HepG2 (cell line): ENCODE results near the gene GNAI2. TPM values are rescaled to one million over a fixed set of nuclear protein-coding genes. Genes with fewer than 3 reads are reported as not detected.

ENCODE experiments used
- SNAI1 ChIP-seq: sonication (generic); formaldehyde crosslinking; IDR thresholded peaks from 2 replicates; pipeline ENCODE4 v1.5.0; 2020; ENCODE audit warnings: mild to moderate bottlenecking, missing genetic modification reagents, borderline replicate concordance
- XRCC5 ChIP-seq: fragments of 200-400 bp; formaldehyde crosslinking; optimal IDR thresholded peaks from 2 replicates; pipeline ENCODE3; 2017; ENCODE audit warnings: mild to moderate bottlenecking, low read length
- ZBTB38 ChIP-seq: sonication (generic); formaldehyde crosslinking; IDR thresholded peaks from 2 replicates; pipeline ENCODE4 v1.5.1; 2020; ENCODE audit warnings: mild to moderate bottlenecking, missing genetic modification reagents
- ZNF331 ChIP-seq: sonication (generic); formaldehyde crosslinking; IDR thresholded peaks from 2 replicates; pipeline ENCODE4 v1.4.0; 2020; ENCODE audit warnings: missing genetic modification reagents
- ZNF7 ChIP-seq: IDR thresholded peaks from 2 replicates; pipeline ENCODE4 v1.6.1; 2016; ENCODE audit warnings: missing biosample characterization, missing genetic modification reagents
- polyA plus RNA-seq, 8 experiments: library from polyadenylated mRNA; depleted of rRNA in 3 of 8; stranded (reverse) in 7 of 8; unstranded in 1 of 8; fragments of >200 nt; fragmentation: Illumina TruSeq in 4 of 8; extraction: Trizol in 4 of 8; gene quantifications; 2 replicates each; pipeline versions ENCODE4 v1.2.1 to v1.2.3, GENCODE V29; 2011 to 2016; ENCODE audit warnings: low read depth in 4 of 8, missing spikeins in 1 of 8, mixed read lengths in 1 of 8; ENCODE audit not compliant: insufficient read depth in 1 of 8
- total RNA-seq, 5 experiments: library from RNA; depleted of rRNA; stranded (reverse); fragments of >200 nt; fragmentation: Illumina TruSeq; extraction: Trizol; gene quantifications; 2 replicates each; pipeline ENCODE4 v1.2.3, GENCODE V29; 2016; ENCODE audit warnings: low read depth in 1 of 5
- TF ChIP-seq, protein P1 (sequence below): sonication (generic); formaldehyde crosslinking; IDR thresholded peaks from 2 replicates; pipeline ENCODE4 v1.4.0; 2020; ENCODE audit warnings: missing genetic modification reagents, borderline replicate concordance
- TF ChIP-seq, protein P2 (sequence below): sonication (generic); formaldehyde crosslinking; IDR thresholded peaks from 2 replicates; pipeline ENCODE4 v1.4.0; 2020; ENCODE audit warnings: low read depth, missing genetic modification reagents
- TF ChIP-seq, protein P3 (sequence below): sonication (generic); formaldehyde crosslinking; IDR thresholded peaks from 2 replicates; pipeline ENCODE4 v1.4.0; 2020; ENCODE audit warnings: missing genetic modification reagents, borderline replicate concordance
- TF ChIP-seq, protein P4 (sequence below): sonication (generic); formaldehyde crosslinking; IDR thresholded peaks from 2 replicates; pipeline ENCODE4 v1.9.0; 2021; ENCODE audit warnings: missing genetic modification reagents, borderline replicate concordance

Gene GNAI2
- total and polyA plus RNA-seq, 2 of the 13 experiments (the other 11 are each of a cell fraction or from before 2014, with no cell fraction given), result 51.1 to 66.2 TPM

DNA sequence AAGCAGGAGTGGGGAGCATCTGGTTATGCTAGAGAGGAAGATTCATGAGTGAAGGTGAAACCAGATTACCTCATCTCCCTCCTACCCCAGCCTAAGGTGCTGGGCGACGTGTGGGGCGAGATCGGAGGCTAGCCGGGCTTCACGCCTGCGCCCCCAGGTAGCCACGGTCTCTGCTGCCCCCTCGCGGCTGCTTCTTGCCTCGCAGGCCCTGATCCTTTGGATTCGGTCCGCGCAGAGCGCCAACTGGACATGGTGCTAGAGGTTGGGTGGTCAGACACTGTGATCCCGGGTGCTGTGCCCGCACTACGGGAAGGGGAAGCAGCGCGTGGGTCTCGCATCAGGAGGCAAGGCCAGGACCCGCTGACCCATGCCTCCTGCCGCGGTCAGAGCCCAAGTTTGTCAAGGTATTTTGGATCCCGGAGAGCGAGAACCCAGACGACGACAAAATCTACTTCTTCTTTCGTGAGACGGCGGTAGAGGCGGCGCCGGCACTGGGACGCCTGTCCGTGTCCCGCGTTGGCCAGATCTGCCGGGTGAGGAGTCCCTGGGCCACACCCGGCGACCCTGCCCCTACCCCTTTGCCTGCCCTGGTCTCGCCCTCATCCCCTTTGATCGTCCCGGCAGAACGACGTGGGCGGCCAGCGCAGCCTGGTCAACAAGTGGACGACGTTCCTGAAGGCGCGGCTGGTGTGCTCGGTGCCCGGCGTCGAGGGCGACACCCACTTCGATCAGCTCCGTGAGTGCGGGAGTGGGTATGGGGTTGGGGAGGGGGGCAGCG is 37.1 kb downstream of the GNAI2 start (continued):
- TF ChIP-seq, protein P1, sequence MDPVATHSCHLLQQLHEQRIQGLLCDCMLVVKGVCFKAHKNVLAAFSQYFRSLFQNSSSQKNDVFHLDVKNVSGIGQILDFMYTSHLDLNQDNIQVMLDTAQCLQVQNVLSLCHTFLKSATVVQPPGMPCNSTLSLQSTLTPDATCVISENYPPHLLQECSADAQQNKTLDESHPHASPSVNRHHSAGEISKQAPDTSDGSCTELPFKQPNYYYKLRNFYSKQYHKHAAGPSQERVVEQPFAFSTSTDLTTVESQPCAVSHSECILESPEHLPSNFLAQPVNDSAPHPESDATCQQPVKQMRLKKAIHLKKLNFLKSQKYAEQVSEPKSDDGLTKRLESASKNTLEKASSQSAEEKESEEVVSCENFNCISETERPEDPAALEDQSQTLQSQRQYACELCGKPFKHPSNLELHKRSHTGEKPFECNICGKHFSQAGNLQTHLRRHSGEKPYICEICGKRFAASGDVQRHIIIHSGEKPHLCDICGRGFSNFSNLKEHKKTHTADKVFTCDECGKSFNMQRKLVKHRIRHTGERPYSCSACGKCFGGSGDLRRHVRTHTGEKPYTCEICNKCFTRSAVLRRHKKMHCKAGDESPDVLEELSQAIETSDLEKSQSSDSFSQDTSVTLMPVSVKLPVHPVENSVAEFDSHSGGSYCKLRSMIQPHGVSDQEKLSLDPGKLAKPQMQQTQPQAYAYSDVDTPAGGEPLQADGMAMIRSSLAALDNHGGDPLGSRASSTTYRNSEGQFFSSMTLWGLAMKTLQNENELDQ, result no peak
- TF ChIP-seq, protein P2, sequence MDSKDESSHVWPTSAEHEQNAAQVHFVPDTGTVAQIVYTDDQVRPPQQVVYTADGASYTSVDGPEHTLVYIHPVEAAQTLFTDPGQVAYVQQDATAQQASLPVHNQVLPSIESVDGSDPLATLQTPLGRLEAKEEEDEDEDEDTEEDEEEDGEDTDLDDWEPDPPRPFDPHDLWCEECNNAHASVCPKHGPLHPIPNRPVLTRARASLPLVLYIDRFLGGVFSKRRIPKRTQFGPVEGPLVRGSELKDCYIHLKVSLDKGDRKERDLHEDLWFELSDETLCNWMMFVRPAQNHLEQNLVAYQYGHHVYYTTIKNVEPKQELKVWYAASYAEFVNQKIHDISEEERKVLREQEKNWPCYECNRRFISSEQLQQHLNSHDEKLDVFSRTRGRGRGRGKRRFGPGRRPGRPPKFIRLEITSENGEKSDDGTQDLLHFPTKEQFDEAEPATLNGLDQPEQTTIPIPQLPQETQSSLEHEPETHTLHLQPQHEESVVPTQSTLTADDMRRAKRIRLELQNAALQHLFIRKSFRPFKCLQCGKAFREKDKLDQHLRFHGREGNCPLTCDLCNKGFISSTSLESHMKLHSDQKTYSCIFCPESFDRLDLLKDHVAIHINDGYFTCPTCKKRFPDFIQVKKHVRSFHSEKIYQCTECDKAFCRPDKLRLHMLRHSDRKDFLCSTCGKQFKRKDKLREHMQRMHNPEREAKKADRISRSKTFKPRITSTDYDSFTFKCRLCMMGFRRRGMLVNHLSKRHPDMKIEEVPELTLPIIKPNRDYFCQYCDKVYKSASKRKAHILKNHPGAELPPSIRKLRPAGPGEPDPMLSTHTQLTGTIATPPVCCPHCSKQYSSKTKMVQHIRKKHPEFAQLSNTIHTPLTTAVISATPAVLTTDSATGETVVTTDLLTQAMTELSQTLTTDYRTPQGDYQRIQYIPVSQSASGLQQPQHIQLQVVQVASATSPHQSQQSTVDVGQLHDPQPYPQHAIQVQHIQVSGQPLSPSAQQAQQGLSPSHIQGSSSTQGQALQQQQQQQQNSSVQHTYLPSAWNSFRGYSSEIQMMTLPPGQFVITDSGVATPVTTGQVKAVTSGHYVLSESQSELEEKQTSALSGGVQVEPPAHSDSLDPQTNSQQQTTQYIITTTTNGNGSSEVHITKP, result peak; percentile 52; the same call in 1 of the 2 replicates
- no peak for TF ChIP-seq ZNF7 (CRISPR knock-in tag)
- TF ChIP-seq ZNF331 (CRISPR knock-in tag), result peak; percentile 83
- TF ChIP-seq, protein P3, sequence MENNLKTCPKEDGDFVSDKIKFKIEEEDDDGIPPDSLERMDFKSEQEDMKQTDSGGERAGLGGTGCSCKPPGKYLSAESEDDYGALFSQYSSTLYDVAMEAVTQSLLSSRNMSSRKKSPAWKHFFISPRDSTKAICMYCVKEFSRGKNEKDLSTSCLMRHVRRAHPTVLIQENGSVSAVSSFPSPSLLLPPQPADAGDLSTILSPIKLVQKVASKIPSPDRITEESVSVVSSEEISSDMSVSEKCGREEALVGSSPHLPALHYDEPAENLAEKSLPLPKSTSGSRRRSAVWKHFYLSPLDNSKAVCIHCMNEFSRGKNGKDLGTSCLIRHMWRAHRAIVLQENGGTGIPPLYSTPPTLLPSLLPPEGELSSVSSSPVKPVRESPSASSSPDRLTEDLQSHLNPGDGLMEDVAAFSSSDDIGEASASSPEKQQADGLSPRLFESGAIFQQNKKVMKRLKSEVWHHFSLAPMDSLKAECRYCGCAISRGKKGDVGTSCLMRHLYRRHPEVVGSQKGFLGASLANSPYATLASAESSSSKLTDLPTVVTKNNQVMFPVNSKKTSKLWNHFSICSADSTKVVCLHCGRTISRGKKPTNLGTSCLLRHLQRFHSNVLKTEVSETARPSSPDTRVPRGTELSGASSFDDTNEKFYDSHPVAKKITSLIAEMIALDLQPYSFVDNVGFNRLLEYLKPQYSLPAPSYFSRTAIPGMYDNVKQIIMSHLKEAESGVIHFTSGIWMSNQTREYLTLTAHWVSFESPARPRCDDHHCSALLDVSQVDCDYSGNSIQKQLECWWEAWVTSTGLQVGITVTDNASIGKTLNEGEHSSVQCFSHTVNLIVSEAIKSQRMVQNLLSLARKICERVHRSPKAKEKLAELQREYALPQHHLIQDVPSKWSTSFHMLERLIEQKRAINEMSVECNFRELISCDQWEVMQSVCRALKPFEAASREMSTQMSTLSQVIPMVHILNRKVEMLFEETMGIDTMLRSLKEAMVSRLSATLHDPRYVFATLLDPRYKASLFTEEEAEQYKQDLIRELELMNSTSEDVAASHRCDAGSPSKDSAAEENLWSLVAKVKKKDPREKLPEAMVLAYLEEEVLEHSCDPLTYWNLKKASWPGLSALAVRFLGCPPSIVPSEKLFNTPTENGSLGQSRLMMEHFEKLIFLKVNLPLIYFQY (CRISPR knock-in tag), result 0 out of 2 replicates have a peak, but pooled peaks have one; percentile 47
- TF ChIP-seq XRCC5, result peak; percentile 37
- TF ChIP-seq, protein P4, sequence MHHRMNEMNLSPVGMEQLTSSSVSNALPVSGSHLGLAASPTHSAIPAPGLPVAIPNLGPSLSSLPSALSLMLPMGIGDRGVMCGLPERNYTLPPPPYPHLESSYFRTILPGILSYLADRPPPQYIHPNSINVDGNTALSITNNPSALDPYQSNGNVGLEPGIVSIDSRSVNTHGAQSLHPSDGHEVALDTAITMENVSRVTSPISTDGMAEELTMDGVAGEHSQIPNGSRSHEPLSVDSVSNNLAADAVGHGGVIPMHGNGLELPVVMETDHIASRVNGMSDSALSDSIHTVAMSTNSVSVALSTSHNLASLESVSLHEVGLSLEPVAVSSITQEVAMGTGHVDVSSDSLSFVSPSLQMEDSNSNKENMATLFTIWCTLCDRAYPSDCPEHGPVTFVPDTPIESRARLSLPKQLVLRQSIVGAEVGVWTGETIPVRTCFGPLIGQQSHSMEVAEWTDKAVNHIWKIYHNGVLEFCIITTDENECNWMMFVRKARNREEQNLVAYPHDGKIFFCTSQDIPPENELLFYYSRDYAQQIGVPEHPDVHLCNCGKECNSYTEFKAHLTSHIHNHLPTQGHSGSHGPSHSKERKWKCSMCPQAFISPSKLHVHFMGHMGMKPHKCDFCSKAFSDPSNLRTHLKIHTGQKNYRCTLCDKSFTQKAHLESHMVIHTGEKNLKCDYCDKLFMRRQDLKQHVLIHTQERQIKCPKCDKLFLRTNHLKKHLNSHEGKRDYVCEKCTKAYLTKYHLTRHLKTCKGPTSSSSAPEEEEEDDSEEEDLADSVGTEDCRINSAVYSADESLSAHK (CRISPR knock-in tag), result no peak
- TF ChIP-seq SNAI1 (CRISPR knock-in tag), result no peak
- peak; percentile 99 for TF ChIP-seq ZBTB38
